H9 (cell line): ENCODE measurements around the gene TENM4. TPM values are rescaled to one million over a fixed set of nuclear protein-coding genes. Genes with fewer than 3 reads are reported as not detected.

Experiments used
- DNase-seq: peaks from one replicate; pipeline ENCODE4 v3.0.0-alpha.2; 2017
- H2AFZ ChIP-seq: one replicate; pipeline ENCODE4 v1.6.1; 2013; ENCODE audit warnings: mild to moderate bottlenecking, low read length, control low read depth, moderate library complexity
- H2AK5ac ChIP-seq: 2 replicates; pipeline ENCODE4 v1.6.1; 2013; ENCODE audit warnings: low read length, control low read depth, mixed read lengths; ENCODE audit not compliant: insufficient read length
- H2BK120ac ChIP-seq: one replicate; pipeline ENCODE4 v1.6.1; 2013; ENCODE audit warnings: low read depth, mild to moderate bottlenecking, low read length, control low read depth, inconsistent platforms; ENCODE audit not compliant: poor library complexity, severe bottlenecking
- H2BK12ac ChIP-seq: 2 replicates; pipeline ENCODE4 v1.6.1; 2013; ENCODE audit warnings: low read length, control low read depth, mixed read lengths, low read depth; ENCODE audit not compliant: insufficient read length
- H2BK15ac ChIP-seq: 2 replicates; pipeline ENCODE4 v1.6.1; 2013; ENCODE audit warnings: low read depth, low read length, control low read depth
- H2BK20ac ChIP-seq: one replicate; pipeline ENCODE4 v1.6.1; 2013; ENCODE audit warnings: low read depth, mild to moderate bottlenecking, low read length, control low read depth, inconsistent platforms; ENCODE audit not compliant: poor library complexity, severe bottlenecking
- H2BK5ac ChIP-seq: 2 replicates; pipeline ENCODE4 v1.6.1; 2013; ENCODE audit warnings: low read length, control low read depth, mixed read lengths; ENCODE audit not compliant: insufficient read length
- H3K14ac ChIP-seq: 2 replicates; pipeline ENCODE4 v1.6.1; 2013; ENCODE audit warnings: low read length, control low read depth; ENCODE audit not compliant: insufficient read depth
- H3K18ac ChIP-seq: 2 replicates; pipeline ENCODE4 v1.6.1; 2013; ENCODE audit warnings: low read depth, mild to moderate bottlenecking, mixed read lengths, low read length, control low read depth; ENCODE audit not compliant: insufficient read length
- H3K23ac ChIP-seq: 2 replicates; pipeline ENCODE4 v1.6.1; 2013; ENCODE audit warnings: low read length, control low read depth, mixed read lengths, low read depth; ENCODE audit not compliant: insufficient read length
- H3K23me2 ChIP-seq: 2 replicates; pipeline ENCODE4 v1.6.1; 2013; ENCODE audit warnings: low read depth, mild to moderate bottlenecking, mixed read lengths, low read length, control low read depth; ENCODE audit not compliant: insufficient read length, poor library complexity, severe bottlenecking
- H3K27ac ChIP-seq: 2 replicates; pipeline ENCODE4 v1.5.1; 2013; ENCODE audit warnings: low read length, control low read depth, mixed read lengths, low read depth; ENCODE audit not compliant: insufficient read length
- H3K27me3 ChIP-seq: 2 replicates; pipeline ENCODE4 v1.6.1; 2013; ENCODE audit warnings: low read length, control low read depth, inconsistent platforms; ENCODE audit not compliant: insufficient read depth
- H3K4ac ChIP-seq: 2 replicates; pipeline ENCODE4 v1.6.1; 2013; ENCODE audit warnings: low read depth, mild to moderate bottlenecking, control low read depth, inconsistent platforms, low read length, moderate library complexity
- H3K4me1 ChIP-seq: 2 replicates; pipeline ENCODE4 v1.6.1; 2013; ENCODE audit warnings: low read length, control low read depth, inconsistent platforms; ENCODE audit not compliant: insufficient read depth
- H3K4me2 ChIP-seq: 2 replicates; pipeline ENCODE4 v1.6.1; 2013; ENCODE audit warnings: low read length, control low read depth, mixed read lengths; ENCODE audit not compliant: insufficient read length, insufficient read depth
- H3K56ac ChIP-seq: 2 replicates; pipeline ENCODE4 v1.6.1; 2013; ENCODE audit warnings: low read depth, mild to moderate bottlenecking, mixed read lengths, low read length, control low read depth; ENCODE audit not compliant: insufficient read length
- H3K79me1 ChIP-seq: 2 replicates; pipeline ENCODE4 v1.6.1; 2013; ENCODE audit warnings: low read depth, mild to moderate bottlenecking, moderate library complexity, low read length, control low read depth, inconsistent platforms; ENCODE audit not compliant: insufficient read depth, poor library complexity, severe bottlenecking
- H3K79me2 ChIP-seq: 2 replicates; pipeline ENCODE4 v1.6.1; 2013; ENCODE audit warnings: low read length, control low read depth, inconsistent platforms; ENCODE audit not compliant: insufficient read depth
- H3K9ac ChIP-seq: 2 replicates; pipeline ENCODE4 v1.6.1; 2013; ENCODE audit warnings: low read length, control low read depth, mixed read lengths; ENCODE audit not compliant: insufficient read length; ENCODE audit errors: extremely low read depth
- H3K9me3 ChIP-seq: one replicate; pipeline ENCODE4 v1.6.1; 2013; ENCODE audit warnings: low read depth, low read length, inconsistent platforms; ENCODE audit not compliant: control insufficient read depth
- H3T11ph ChIP-seq: one replicate; pipeline ENCODE4 v1.6.1; 2013; ENCODE audit warnings: mild to moderate bottlenecking, low read length, control low read depth, inconsistent platforms
- H4K20me1 ChIP-seq: one replicate; pipeline ENCODE4 v1.6.1; 2013; ENCODE audit not compliant: control insufficient read depth, insufficient read length, insufficient read depth
- H4K5ac ChIP-seq: 2 replicates; pipeline ENCODE4 v1.6.1; 2013; ENCODE audit warnings: low read depth, mild to moderate bottlenecking, mixed read lengths, low read length, control low read depth; ENCODE audit not compliant: insufficient read length
- H4K8ac ChIP-seq: replicated peaks from 2 replicates; pipeline ENCODE4 v1.6.1; 2013; ENCODE audit warnings: low read length, control low read depth, mixed read lengths, low read depth; ENCODE audit not compliant: insufficient read length
- H4K91ac ChIP-seq: 2 replicates; pipeline ENCODE4 v1.6.1; 2013; ENCODE audit warnings: low read depth, mild to moderate bottlenecking, moderate library complexity, mixed read lengths, low read length, control low read depth; ENCODE audit not compliant: insufficient read length
- H3K27ac Mint-ChIP-seq, 3 experiments: 2 replicates in 2 of 3; 3 replicates in 1 of 3; pipeline ENCODE4 v1.8.0; 2020 to 2021; ENCODE audit warnings: mixed read lengths in 3 of 3, mild to moderate bottlenecking in 1 of 3, moderate library complexity in 1 of 3
- H3K27me3 Mint-ChIP-seq: 2 replicates; pipeline ENCODE4 v1.8.0; 2021; ENCODE audit warnings: low read depth, mild to moderate bottlenecking, moderate library complexity, mixed read lengths
- H3K36me3 Mint-ChIP-seq, 3 experiments: 2 replicates in 2 of 3; 3 replicates in 1 of 3; pipeline ENCODE4 v1.8.0; 2020 to 2021; ENCODE audit warnings: low read depth in 3 of 3, mixed read lengths in 3 of 3; ENCODE audit not compliant: insufficient read depth in 1 of 3
- H3K4me1 Mint-ChIP-seq, 2 experiments: 2 replicates each; pipeline ENCODE4 v1.8.0; 2020; ENCODE audit warnings: mixed read lengths in 2 of 2
- H3K4me3 Mint-ChIP-seq, 2 experiments: 2 replicates in 1 of 2; 3 replicates in 1 of 2; pipeline ENCODE4 v1.8.0; 2020 to 2021; ENCODE audit warnings: mild to moderate bottlenecking in 2 of 2, mixed read lengths in 2 of 2, moderate library complexity in 1 of 2
- H3K9me3 Mint-ChIP-seq, 2 experiments: 2 replicates in 1 of 2; 3 replicates in 1 of 2; pipeline ENCODE4 v1.8.0; 2020; ENCODE audit warnings: mild to moderate bottlenecking in 2 of 2, mixed read lengths in 2 of 2, moderate library complexity in 1 of 2
- CTCF ChIP-seq: fragments of 200-600 bp; sonication (generic); conservative IDR thresholded peaks from 3 replicates; pipeline ENCODE4 v1.8.0; 2021; ENCODE audit warnings: antibody characterized with exemption, mild to moderate bottlenecking
- WGBS: extraction: QIAGEN DNeasy Blood & Tissue Kit; methylation state at CpG from one replicate; pipeline ENCODE4 v1.1.7; 2013; ENCODE audit warnings: missing lambda C conversion rate, low lambda C conversion rate, mixed read lengths; ENCODE audit not compliant: insufficient read length; ENCODE audit errors: extremely low coverage; 5-methylcytosine and 5-hydroxymethylcytosine counted together
- total RNA-seq: library from RNA; stranded (reverse); gene quantifications from 2 replicates; pipeline ENCODE4 v1.2.1, GENCODE V29; 2021

The TENM4 gene
- total RNA-seq, 1 experiment from 2014 or later: 4.6 TPM

GRCh38 chr11:78737891-78738290, 702.9 kb downstream of the TENM4 start:
- Histone ChIP-seq H3K18ac (no peak overlapping the region), H4K20me1 (no peaks in the 10 kb centered on the region), H3K14ac (no peak overlapping the region), H2AFZ (no peak overlapping the region), H3K9ac (no peak overlapping the region), H4K5ac (no peak overlapping the region), H3K79me2 (no peaks in the 10 kb centered on the region), H3K4me2 (no peak overlapping the region), H3K27ac (no peak overlapping the region), H3K9me3 (no peaks in the 10 kb centered on the region), H2BK12ac (no peak overlapping the region), H2BK15ac (no peak overlapping the region), H2BK20ac (no peak overlapping the region), H3T11ph (no peak overlapping the region), H3K4ac (no peak overlapping the region), H2AK5ac (no peak overlapping the region), H3K56ac (no peak overlapping the region), H4K8ac (no peak overlapping the region), H3K79me1 (no peaks in the 10 kb centered on the region), H3K23me2 (no peaks in the 10 kb centered on the region), H2BK5ac (no peak overlapping the region), H3K27me3 (no peaks in the 10 kb centered on the region), H3K4me1 (no peaks in the 10 kb centered on the region), H2BK120ac (no peak overlapping the region), H3K23ac (no peak overlapping the region), H4K91ac (no peak overlapping the region)
- Mint-ChIP-seq H3K27me3 (no peaks in the 10 kb centered on the region; the same call in 1 of the 2 replicates), H3K4me1 (peaks cover 6% of the 10 kb centered on the region in 2 experiments; a peak in 2 of 4 replicates), H3K36me3 (no peaks in the 10 kb centered on the region), H3K4me3 (no peak overlapping the region), H3K27ac (no peak overlapping the region), H3K9me3 (no peaks in the 10 kb centered on the region)
- no peak for TF ChIP-seq CTCF
- no peak for DNase-seq
- WGBS: no CpG with 5 or more reads among the region's 1 CpG
